Measurements from ENCODE around the gene TM4SF20.

- TF ChIP-seq CTCF (IDR thresholded peaks at IDR 0.05) (no peak), POLR2A (IDR thresholded peaks at IDR 0.05) (no peak)
These were observed 37.6 kb downstream of the TM4SF20 start for GRCh38 chr2:227341553-227341952.
